Muscle of leg (tissue), 11 donors: ENCODE measurements around the gene LRP1. TPM values are rescaled to one million over a fixed set of nuclear protein-coding genes. Genes with fewer than 3 reads are reported as not detected.

Experiments
- DNase-seq: peaks from one replicate; pipeline ENCODE4 v3.0.0; 2013
- H3K27ac ChIP-seq: one replicate; pipeline ENCODE4 v1.5.1; 2013; ENCODE audit warnings: mild to moderate bottlenecking, low read length, control low read depth
- H3K27me3 ChIP-seq: one replicate; pipeline ENCODE4 v1.6.1; 2013; ENCODE audit warnings: low read length; ENCODE audit not compliant: control insufficient read depth, insufficient read depth
- H3K36me3 ChIP-seq: one replicate; pipeline ENCODE4 v1.6.1; 2013; ENCODE audit warnings: low read length; ENCODE audit not compliant: control insufficient read depth, insufficient read depth
- H3K4me1 ChIP-seq: one replicate; pipeline ENCODE4 v1.6.1; 2013; ENCODE audit warnings: low read length; ENCODE audit not compliant: control insufficient read depth, insufficient read depth
- H3K4me3 ChIP-seq: one replicate; pipeline ENCODE4 v1.5.1; 2013; ENCODE audit warnings: low read length, control low read depth
- H3K9me3 ChIP-seq: replicated peaks from 2 replicates; pipeline ENCODE4 v1.6.1; 2013; ENCODE audit warnings: low read depth, low read length; ENCODE audit not compliant: control insufficient read depth
- WGBS: methylation state at CpG from one replicate; pipeline ENCODE4 v1.1.5; 2013; ENCODE audit warnings: missing lambda C conversion rate; ENCODE audit not compliant: insufficient coverage; 5-methylcytosine and 5-hydroxymethylcytosine counted together
- polyA plus RNA-seq, 8 donors: library from polyadenylated mRNA; unstranded; fragments of 120-200 nt; gene quantifications; one replicate each; pipeline versions ENCODE4 v1.2.1 to v1.2.3, GENCODE V29; 2013; ENCODE audit warnings: inconsistent platforms in 1 of 8, low replicate concordance in 1 of 8; ENCODE audit not compliant: insufficient read length in 8 of 8, insufficient read depth in 1 of 8
- total RNA-seq: library from RNA; stranded (reverse); fragments of 120-200 nt; gene quantifications from one replicate; pipeline ENCODE4 v1.2.4, GENCODE V29; 2013

The LRP1 gene
- total and polyA plus RNA-seq, 9 donors: 82.7 to 231 (median 160) TPM

DNA sequence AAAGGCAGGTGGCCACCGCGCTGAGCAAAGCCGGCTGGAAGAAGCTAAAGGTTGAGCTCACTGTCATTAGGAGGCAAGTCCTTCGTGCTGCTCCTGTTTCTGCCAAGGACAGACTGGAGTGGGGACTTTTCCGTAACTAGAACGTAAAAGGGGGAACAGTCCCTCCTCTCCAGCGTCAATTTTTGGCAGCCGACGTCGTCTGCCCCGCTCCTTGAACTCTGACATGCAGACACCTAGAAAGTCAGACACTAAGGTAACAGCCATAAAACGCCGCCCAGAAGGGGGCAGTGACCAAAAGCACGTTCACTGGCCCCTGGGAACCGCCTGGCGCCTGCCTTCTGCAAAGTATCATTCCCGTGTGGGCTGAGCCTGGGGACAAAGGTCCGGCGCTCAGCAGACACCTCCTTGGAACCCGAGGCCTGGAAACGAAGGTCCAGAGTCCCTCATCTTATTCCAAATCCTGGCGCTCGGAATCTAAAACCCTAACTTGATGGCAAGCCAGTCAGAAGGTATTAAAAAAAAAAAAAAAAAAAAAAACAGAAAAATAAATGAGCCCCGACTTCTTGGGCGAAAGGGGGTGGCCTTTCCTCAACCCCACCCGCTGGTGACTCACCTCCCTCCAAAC lies 1.1 kb upstream of the LRP1 start:
- Histone ChIP-seq H3K4me1 (peaks cover 37% of the 10 kb centered on the region), H3K9me3 (no peaks in the 10 kb centered on the region), H3K36me3 (peaks cover 4% of the 10 kb centered on the region), H3K27me3 (peaks cover 22% of the 10 kb centered on the region), H3K4me3 (peak overlapping the region; percentile 95), H3K27ac (peak overlapping the region; percentile 97)
- DNase-seq: peak; percentile 63
- WGBS: 3% methylated on average over 20 of the region's 26 CpGs

- peaks cover 51% of the 10 kb centered on the region for H3K4me1 ChIP-seq
- peak overlapping the region; percentile 97 for H3K27ac ChIP-seq
- H3K36me3 ChIP-seq: peaks cover 10% of the 10 kb centered on the region
- WGBS: 0% methylated on average over 2 of the region's 35 CpGs
- peak overlapping the region; percentile 95 for H3K4me3 ChIP-seq
- DNase-seq: no peak
- peaks cover 22% of the 10 kb centered on the region for H3K27me3 ChIP-seq
- no peaks in the 10 kb centered on the region for H3K9me3 ChIP-seq
These were observed 400 bp downstream of the LRP1 start for GRCh38 chr12:57128519-57129247.

DNA sequence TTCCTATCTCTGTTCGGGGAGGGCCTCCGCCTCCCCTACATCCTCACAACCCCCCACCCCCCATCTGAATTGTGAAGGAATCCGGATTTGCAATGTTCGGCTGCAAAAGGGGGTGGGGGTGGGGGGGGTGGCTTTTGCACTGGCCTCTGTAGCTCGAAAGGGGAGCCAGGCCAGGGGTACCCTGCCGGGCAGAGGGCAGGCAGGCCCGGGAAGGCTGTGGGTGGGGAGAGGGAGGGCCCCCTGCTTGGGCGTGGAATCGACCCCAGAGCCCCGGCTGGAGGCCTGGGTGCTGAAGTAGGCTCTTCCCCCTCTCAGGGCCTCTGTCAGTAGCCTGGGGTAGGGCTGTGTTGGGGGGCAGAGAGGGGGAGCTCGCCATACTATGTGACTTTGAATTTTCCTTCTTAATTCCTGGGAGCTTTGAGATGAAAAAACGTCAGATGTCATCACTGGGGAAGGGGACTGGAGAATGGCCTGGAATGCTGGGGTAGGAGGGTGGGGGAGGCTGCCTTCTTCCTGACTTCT lies 1.1 kb downstream of the LRP1 start:
- peaks cover 10% of the 10 kb centered on the region for H3K36me3 ChIP-seq
- DNase-seq: peak; percentile 44
- peaks cover 58% of the 10 kb centered on the region for H3K4me1 ChIP-seq
- WGBS: 0% methylated on average over 2 of the region's 12 CpGs
- peak overlapping the region; percentile 95 for H3K4me3 ChIP-seq
- H3K9me3 ChIP-seq: no peaks in the 10 kb centered on the region
- H3K27ac ChIP-seq: peak overlapping the region; percentile 69
- peaks cover 22% of the 10 kb centered on the region for H3K27me3 ChIP-seq

GRCh38 chr12:57129889-57130288 lies 1.6 kb downstream of the LRP1 start:
- peaks cover 10% of the 10 kb centered on the region for H3K36me3 ChIP-seq
- no peaks in the 10 kb centered on the region for H3K9me3 ChIP-seq
- peak; percentile 47 for DNase-seq
- peaks cover 60% of the 10 kb centered on the region for H3K4me1 ChIP-seq
- peaks cover 22% of the 10 kb centered on the region for H3K27me3 ChIP-seq
- H3K4me3 ChIP-seq: peak overlapping the region; percentile 95
- peak overlapping the region; percentile 56 for H3K27ac ChIP-seq

DNA sequence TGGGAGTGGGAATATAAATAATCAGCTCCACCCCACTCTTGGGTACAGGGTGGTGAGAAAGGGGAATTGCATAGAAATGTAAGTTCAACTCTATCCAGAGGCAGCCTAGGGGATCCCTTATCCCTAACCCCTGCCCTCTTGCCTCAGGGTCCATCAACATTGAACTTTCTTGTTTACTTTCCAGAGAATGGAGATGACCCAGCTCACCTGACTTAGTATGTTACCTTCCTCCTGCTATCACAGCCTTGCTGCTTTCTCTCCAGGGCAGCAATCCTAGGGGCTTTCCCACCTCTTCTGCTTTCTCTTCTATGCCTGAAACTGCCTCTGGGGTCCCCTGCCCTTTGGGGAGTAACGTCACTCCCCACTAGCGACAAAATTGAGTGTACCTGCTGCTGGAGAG lies 2.7 kb downstream of the LRP1 start:
- H3K27ac ChIP-seq: peak overlapping the region; percentile 6
- peaks cover 71% of the 10 kb centered on the region for H3K4me1 ChIP-seq
- no peak for DNase-seq
- peaks cover 22% of the 10 kb centered on the region for H3K27me3 ChIP-seq
- H3K36me3 ChIP-seq: peaks cover 10% of the 10 kb centered on the region
- no CpG with 5 or more reads among the region's 2 CpGs for WGBS
- no peaks in the 10 kb centered on the region for H3K9me3 ChIP-seq
- H3K4me3 ChIP-seq: peak overlapping the region; percentile 95

DNA sequence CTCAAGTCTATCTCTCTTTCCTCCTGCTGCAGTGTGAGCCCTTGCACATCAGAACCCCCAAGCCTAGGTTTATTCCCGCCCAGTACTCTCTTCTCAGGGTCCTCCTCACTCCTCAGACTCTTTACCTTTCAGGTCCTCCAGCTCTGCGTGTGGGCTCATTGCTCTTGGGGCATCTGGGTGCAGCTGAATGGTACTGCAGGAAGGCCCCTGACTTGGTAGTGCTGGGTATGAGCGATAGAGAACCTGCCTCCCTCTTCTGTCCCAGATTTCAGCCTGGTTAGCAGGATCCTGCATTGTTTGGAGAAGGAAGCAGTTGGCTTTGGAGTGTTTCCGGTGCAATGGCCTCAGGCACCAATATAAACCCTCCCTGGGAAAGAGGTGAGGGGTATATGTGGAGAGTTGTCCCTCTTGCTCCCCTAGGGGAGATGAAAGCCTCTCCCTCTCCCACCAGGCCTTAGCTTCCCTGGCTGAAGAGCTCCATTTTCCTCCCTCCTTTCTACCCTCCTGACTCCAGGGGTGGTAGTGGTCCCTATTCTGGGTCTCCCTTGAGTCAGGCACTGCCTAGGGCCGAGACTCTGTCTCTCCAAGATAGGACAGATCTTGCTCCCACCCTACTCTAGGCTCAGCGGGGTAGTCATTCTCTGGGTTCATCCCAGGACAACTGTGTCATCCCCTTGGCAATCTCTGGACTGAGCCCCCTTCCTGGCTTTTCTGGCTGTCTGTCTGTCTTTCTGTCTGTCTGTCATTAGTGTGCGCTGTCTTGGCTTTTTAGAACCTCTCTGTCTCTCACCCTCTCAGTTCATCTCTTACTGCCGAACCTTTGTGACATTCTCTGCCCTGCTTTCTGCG lies 3.8 kb downstream of the LRP1 start:
- peak overlapping the region; percentile 71 for H3K27ac ChIP-seq
- H3K27me3 ChIP-seq: peaks cover 15% of the 10 kb centered on the region
- H3K9me3 ChIP-seq: no peaks in the 10 kb centered on the region
- H3K4me3 ChIP-seq: peak overlapping the region; percentile 8
- DNase-seq: no peak
- H3K4me1 ChIP-seq: peaks cover 76% of the 10 kb centered on the region
- H3K36me3 ChIP-seq: peaks cover 14% of the 10 kb centered on the region
- WGBS: 45% methylated on average over 3 of the region's 9 CpGs

GRCh38 chr12:57133013-57133569 lies 4.8 kb downstream of the LRP1 start:
- no CpG with 5 or more reads among the region's 4 CpGs for WGBS
- Histone ChIP-seq H3K27ac (peak overlapping the region; percentile 71), H3K36me3 (peaks cover 14% of the 10 kb centered on the region), H3K9me3 (no peaks in the 10 kb centered on the region), H3K4me3 (no peak overlapping the region), H3K4me1 (peaks cover 80% of the 10 kb centered on the region), H3K27me3 (peaks cover 10% of the 10 kb centered on the region)
- no peak for DNase-seq

GRCh38 chr12:57133916-57134315 lies 5.6 kb downstream of the LRP1 start:
- Histone ChIP-seq H3K27ac (peak overlapping the region; percentile 72), H3K4me3 (no peak overlapping the region), H3K9me3 (no peaks in the 10 kb centered on the region), H3K4me1 (peaks cover 86% of the 10 kb centered on the region), H3K27me3 (peaks cover 6% of the 10 kb centered on the region), H3K36me3 (peaks cover 22% of the 10 kb centered on the region)
- WGBS: 15% methylated on average over 3 of the region's 6 CpGs
- no peak for DNase-seq

- no peak overlapping the region for H3K4me3 ChIP-seq
- 49% methylated on average over 6 of the region's 9 CpGs for WGBS
- no peak for DNase-seq
- H3K27me3 ChIP-seq: peaks cover 5% of the 10 kb centered on the region
- H3K4me1 ChIP-seq: peaks cover 87% of the 10 kb centered on the region
- peaks cover 32% of the 10 kb centered on the region for H3K36me3 ChIP-seq
- H3K27ac ChIP-seq: peak overlapping the region; percentile 95
- H3K9me3 ChIP-seq: no peaks in the 10 kb centered on the region
These were observed 6.7 kb downstream of the LRP1 start for GRCh38 chr12:57134949-57135348.
